Spleen (tissue), 11 donors: ENCODE results near the gene ABHD5. TPM values are rescaled to one million over a fixed set of nuclear protein-coding genes. Genes with fewer than 3 reads are reported as not detected.

Experiments used
- DNase-seq: peaks from one replicate; pipeline ENCODE4 v3.0.0-alpha.2; 2020
- H3K27ac ChIP-seq, 8 donors: fragments of 200-600 bp; sonication (generic) in 7 of 8; 1 replicate in 4 of 8; 2 replicates in 4 of 8; pipeline versions ENCODE4 v1.5.0 to v1.8.0; 2016 to 2021; ENCODE audit warnings: inconsistent platforms in 4 of 8, mild to moderate bottlenecking in 4 of 8, moderate library complexity in 1 of 8
- H3K27me3 ChIP-seq, 7 donors: fragments of 200-600 bp; sonication (generic) in 6 of 7; replicated peaks in 1 of 7; 1 replicate in 4 of 7; 2 replicates in 3 of 7; pipeline versions ENCODE4 v1.5.0 to v1.8.0; 2016 to 2021; ENCODE audit warnings: inconsistent platforms in 3 of 7, mild to moderate bottlenecking in 1 of 7
- H3K36me3 ChIP-seq, 6 donors: fragments of 200-600 bp; sonication (generic) in 5 of 6; 1 replicate in 4 of 6; 2 replicates in 2 of 6; pipeline versions ENCODE4 v1.5.0 to v1.8.0; 2016 to 2021; ENCODE audit warnings: inconsistent platforms in 2 of 6
- H3K4me1 ChIP-seq, 6 donors: fragments of 200-600 bp; sonication (generic) in 5 of 6; 1 replicate in 3 of 6; 2 replicates in 3 of 6; pipeline versions ENCODE4 v1.5.0 to v1.8.0; 2016 to 2021; ENCODE audit warnings: inconsistent platforms in 3 of 6
- H3K4me3 ChIP-seq, 8 donors: fragments of 200-600 bp; sonication (generic) in 7 of 8; 1 replicate in 4 of 8; 2 replicates in 4 of 8; pipeline versions ENCODE4 v1.5.0 to v1.8.0; 2016 to 2021; ENCODE audit warnings: inconsistent platforms in 4 of 8, mild to moderate bottlenecking in 4 of 8, moderate library complexity in 2 of 8
- H3K9me3 ChIP-seq, 8 donors: fragments of 200-600 bp; sonication (generic) in 7 of 8; 1 replicate in 4 of 8; 2 replicates in 4 of 8; pipeline versions ENCODE4 v1.5.0 to v1.8.0; 2016 to 2021; ENCODE audit warnings: inconsistent platforms in 4 of 8
- CTCF ChIP-seq, 11 experiments: fragments of 200-600 bp in 7 of 11; fragments of 450-650 bp in 4 of 11; sonication (generic) in 4 of 11; IDR thresholded peaks in 8 of 11; conservative IDR thresholded peaks in 3 of 11; 1 replicate in 7 of 11; 2 replicates in 4 of 11; pipeline versions ENCODE4 v1.4.0 to v1.8.0; 2016 to 2021; ENCODE audit warnings: antibody characterized with exemption in 11 of 11, inconsistent platforms in 4 of 11, mild to moderate bottlenecking in 1 of 11
- POLR2A ChIP-seq, 3 donors: fragments of 450-650 bp; IDR thresholded peaks; one replicate each; pipeline ENCODE4 v1.5.1; 2017; ENCODE audit warnings: antibody characterized with exemption in 3 of 3, mild to moderate bottlenecking in 1 of 3
- POLR2AphosphoS5 ChIP-seq, 3 donors: sonication (generic); formaldehyde crosslinking; IDR thresholded peaks; one replicate each; pipeline ENCODE4 v1.5.1; 2017; ENCODE audit warnings: antibody characterized with exemption in 3 of 3
- WGBS, 5 donors: extraction: QIAGEN DNeasy Blood & Tissue Kit in 3 of 5; methylation state at CpG; one replicate each; pipeline versions ENCODE4 v1.1.5 to v1.1.7; 2013 to 2018; 5-methylcytosine and 5-hydroxymethylcytosine counted together
- intact Hi-C: fragments of 100-400 bp; cut with DNase I; formaldehyde crosslinking; loops from one replicate; pipeline ENCODE4 v1.15.0; 2023; ENCODE audit warnings: low total_unique reads
- polyA plus RNA-seq, 3 donors: library from polyadenylated mRNA; stranded (reverse); fragments of 200-250 nt; gene quantifications; one replicate each; pipeline ENCODE4 v1.2.1, GENCODE V29; 2013
- total RNA-seq, 7 donors: library from RNA; depleted of rRNA in 3 of 7; stranded (reverse); fragments of >200 nt in 3 of 7; fragmentation: NEBNext Ultra II Directional in 4 of 7; extraction: Animal tissue kit (Norgen Biotek cat#: 25700) in 4 of 7; gene quantifications; one replicate each; pipeline versions ENCODE4 v1.1.0 to v1.2.1, GENCODE V29; 2016 to 2021
- donor health status: healthy with polysubstance abuse.
- donor health status: DM: no; HTN: no; CAD: no; lungs with moderate emphysema.
- donor health status: DM: no; HTN: no; CAD: no.
- donor health status: Bipolar disorder and iron deficiency.
- donor health status: healthy.
- donor health status: DM: no; HTN: no; CAD: no.
- donor health status: DM: yes; HTN: yes; CAD: no.

The ABHD5 gene
- total and polyA plus RNA-seq, 10 donors: 2.6 to 44.8 (median 23.1) TPM

- peaks cover 0 to 5% (median 4%) of the 10 kb centered on the region in 6 donors for H3K4me1 ChIP-seq
- H3K4me3 ChIP-seq: no peak overlapping the region
- WGBS, 5 donors: 92 to 98% (median 95%) methylated on average over 3 of the region's 3 CpGs
- no peaks in the 10 kb centered on the region for H3K36me3 ChIP-seq
- no peaks in the 10 kb centered on the region for H3K9me3 ChIP-seq
- TF ChIP-seq POLR2A (IDR thresholded peaks at IDR 0.05) (no peak), CTCF (IDR thresholded peaks at IDR 0.05 in 8 of 11, conservative IDR thresholded peaks at IDR 0.05 in 3 of 11) (no peak), POLR2AphosphoS5 (IDR thresholded peaks at IDR 0.05) (no peak)
- intact Hi-C loops: no loop called here
- H3K27me3 ChIP-seq: no peaks in the 10 kb centered on the region
- H3K27ac ChIP-seq: no peak overlapping the region
- no peak for DNase-seq
These were observed 5.8 kb upstream of the ABHD5 start for GRCh38 chr3:43684944-43685343.

- Histone ChIP-seq H3K27me3 (no peaks in the 10 kb centered on the region), H3K36me3 (no peaks in the 10 kb centered on the region), H3K27ac (no peak overlapping the region), H3K9me3 (no peaks in the 10 kb centered on the region), H3K4me1 (peaks cover 0 to 11% (median 8%) of the 10 kb centered on the region in 6 donors), H3K4me3 (no peak overlapping the region)
- intact Hi-C loops: no loop called here
- DNase-seq: no peak
- TF ChIP-seq POLR2AphosphoS5 (IDR thresholded peaks at IDR 0.05) (no peak), CTCF (IDR thresholded peaks at IDR 0.05 in 8 of 11, conservative IDR thresholded peaks at IDR 0.05 in 3 of 11) (no peak)
- WGBS, 5 donors: 86 to 96% (median 92%) methylated on average over 4 of the region's 4 CpGs
These were observed 4.8 kb upstream of the ABHD5 start for GRCh38 chr3:43685921-43686320.

- no peaks in the 10 kb centered on the region for H3K9me3 ChIP-seq
- peaks cover 0 to 11% (median 8%) of the 10 kb centered on the region in 6 donors for H3K4me1 ChIP-seq
- WGBS, 5 donors: 88 to 97% (median 89%) methylated on average over 4 of the region's 4 CpGs
- no peak for TF ChIP-seq POLR2A (IDR thresholded peaks at IDR 0.05)
- TF ChIP-seq POLR2AphosphoS5 (IDR thresholded peaks at IDR 0.05): no peak
- no peak for TF ChIP-seq CTCF (IDR thresholded peaks at IDR 0.05 in 8 of 11, conservative IDR thresholded peaks at IDR 0.05 in 3 of 11)
- H3K27me3 ChIP-seq: no peaks in the 10 kb centered on the region
- H3K36me3 ChIP-seq: no peaks in the 10 kb centered on the region
- no peak for DNase-seq
- intact Hi-C loops: no loop called here
- H3K27ac ChIP-seq: no peak overlapping the region
- H3K4me3 ChIP-seq: no peak overlapping the region
These were observed 4.4 kb upstream of the ABHD5 start for GRCh38 chr3:43686333-43686699.

GRCh38 chr3:43686700-43687498 lies 3.8 kb upstream of the ABHD5 start:
- no peak overlapping the region for H3K4me3 ChIP-seq
- no peak for DNase-seq
- H3K36me3 ChIP-seq: no peaks in the 10 kb centered on the region
- no peaks in the 10 kb centered on the region for H3K9me3 ChIP-seq
- no peak for TF ChIP-seq POLR2A (IDR thresholded peaks at IDR 0.05)
- no peak for TF ChIP-seq POLR2AphosphoS5 (IDR thresholded peaks at IDR 0.05)
- TF ChIP-seq CTCF (IDR thresholded peaks at IDR 0.05 in 8 of 11, conservative IDR thresholded peaks at IDR 0.05 in 3 of 11): no peak
- H3K27ac ChIP-seq: no peak overlapping the region
- no peaks in the 10 kb centered on the region for H3K27me3 ChIP-seq
- WGBS, 5 donors: 71 to 99% (median 96%) methylated on average over 2 of the region's 2 CpGs
- H3K4me1 ChIP-seq: peaks cover 4 to 17% (median 13%) of the 10 kb centered on the region in 6 donors
- intact Hi-C loops: no loop called here
